Stimulated activated CD4-positive, alpha-beta T cell treated with anti-CD3 and anti-CD28 coated beads, Interleukin-2, amount 100 ng/mL, for 48 hours (primary cell): ENCODE data around the gene ACTN2.

Source experiments
- DNase-seq, 2 donors: peaks; one replicate each; pipeline ENCODE4 v3.0.0-alpha.2; 2020

Gene ACTN2

DNA sequence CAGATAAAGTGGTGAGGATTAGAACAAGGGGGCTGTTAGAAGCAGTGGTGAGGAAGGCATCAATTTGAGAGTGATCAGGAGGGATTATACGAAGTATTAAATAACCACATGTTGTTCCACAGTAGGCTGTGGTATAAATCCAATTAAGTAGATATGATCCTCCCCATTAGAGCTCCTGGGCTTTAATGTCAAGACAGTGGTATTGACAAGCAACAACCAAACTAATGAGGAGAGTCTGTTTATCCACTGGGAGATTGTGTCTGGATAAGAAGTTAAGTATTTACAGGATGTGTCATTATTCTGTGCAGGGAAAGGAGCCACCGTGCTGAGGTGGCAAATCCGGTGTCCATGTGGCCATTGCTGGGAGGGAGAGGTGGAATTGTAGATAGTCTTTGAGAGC lies 5.8 kb downstream of the ACTN2 start:
- DNase-seq = no peak

DNA sequence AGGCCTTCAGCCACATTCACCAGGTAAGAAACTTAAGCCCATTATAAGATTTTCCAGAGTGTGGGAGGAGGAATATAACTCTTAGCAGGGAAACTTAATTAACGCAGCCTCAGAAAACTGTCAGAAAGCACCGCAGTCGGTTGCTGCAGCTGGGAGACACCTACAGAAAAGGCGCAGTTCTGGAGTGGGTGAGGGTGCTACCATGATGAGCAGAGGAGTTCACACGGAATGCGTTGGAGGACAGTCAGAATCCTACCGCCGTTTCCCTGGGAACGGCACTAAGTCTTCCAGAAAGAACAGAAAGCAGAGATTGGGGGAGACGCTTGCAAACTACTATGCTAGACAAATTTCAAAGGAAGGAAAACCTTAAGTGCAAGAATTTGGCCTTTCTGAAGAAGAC lies 6.4 kb downstream of the ACTN2 start:
- no peak for DNase-seq

GRCh38 chr1:236699366-236699765 lies 13.1 kb downstream of the ACTN2 start:
- no peak for DNase-seq

GRCh38 chr1:236700903-236701302 lies 14.6 kb downstream of the ACTN2 start:
- no peak for DNase-seq

DNA sequence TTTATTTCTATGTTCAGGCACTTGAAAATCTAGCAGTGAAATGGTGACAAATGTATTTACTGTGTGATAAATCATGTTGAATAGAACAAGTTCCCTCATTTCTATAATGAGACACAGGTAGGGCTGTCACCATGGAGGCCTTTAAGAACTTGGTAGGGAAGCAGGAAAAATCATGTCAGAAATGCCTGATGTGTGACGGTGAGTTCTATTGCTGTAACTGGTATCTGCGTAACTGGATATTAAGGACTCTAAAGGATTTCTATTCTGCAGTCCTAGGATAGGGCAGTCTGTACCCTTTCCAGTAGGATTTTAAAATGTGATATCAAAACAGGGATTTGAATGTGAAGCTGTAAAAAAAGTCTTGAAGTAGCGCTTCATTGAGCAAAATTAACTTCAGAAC lies 15.5 kb downstream of the ACTN2 start:
- DNase-seq = no peak

GRCh38 chr1:236702791-236703394 lies 16.6 kb downstream of the ACTN2 start:
- DNase-seq = no peak

- DNase-seq = no peak
These were observed 19.5 kb downstream of the ACTN2 start for GRCh38 chr1:236705771-236706170.

GRCh38 chr1:236706183-236706582 lies 19.9 kb downstream of the ACTN2 start:
- no peak for DNase-seq

GRCh38 chr1:236710328-236710892 lies 24.1 kb downstream of the ACTN2 start:
- DNase-seq = no peak

- DNase-seq = no peak
These were observed 29.9 kb downstream of the ACTN2 start for GRCh38 chr1:236716160-236716559.

DNA sequence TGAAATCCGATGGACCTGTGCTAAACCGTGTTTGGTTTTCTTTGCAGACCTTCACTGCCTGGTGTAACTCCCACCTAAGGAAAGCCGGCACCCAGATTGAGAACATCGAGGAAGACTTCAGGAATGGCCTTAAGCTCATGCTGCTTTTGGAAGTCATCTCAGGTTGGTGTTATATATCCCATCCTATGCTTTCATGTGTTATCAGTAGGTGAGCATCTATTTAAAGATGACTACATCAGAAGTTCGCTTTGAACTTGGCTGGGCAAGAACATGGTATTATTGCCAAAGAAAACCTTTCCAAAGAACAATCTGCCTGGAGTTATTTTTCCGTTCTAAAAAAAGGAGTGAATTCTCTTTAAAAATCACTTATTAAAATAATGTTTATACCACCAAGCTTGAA lies 31.5 kb downstream of the ACTN2 start:
- no peak for DNase-seq

GRCh38 chr1:236718328-236718727 lies 32.0 kb downstream of the ACTN2 start:
- no peak for DNase-seq

GRCh38 chr1:236720206-236720605 lies 33.9 kb downstream of the ACTN2 start:
- no peak for DNase-seq

- no peak for DNase-seq
These were observed 34.3 kb downstream of the ACTN2 start for GRCh38 chr1:236720611-236721010.

DNA sequence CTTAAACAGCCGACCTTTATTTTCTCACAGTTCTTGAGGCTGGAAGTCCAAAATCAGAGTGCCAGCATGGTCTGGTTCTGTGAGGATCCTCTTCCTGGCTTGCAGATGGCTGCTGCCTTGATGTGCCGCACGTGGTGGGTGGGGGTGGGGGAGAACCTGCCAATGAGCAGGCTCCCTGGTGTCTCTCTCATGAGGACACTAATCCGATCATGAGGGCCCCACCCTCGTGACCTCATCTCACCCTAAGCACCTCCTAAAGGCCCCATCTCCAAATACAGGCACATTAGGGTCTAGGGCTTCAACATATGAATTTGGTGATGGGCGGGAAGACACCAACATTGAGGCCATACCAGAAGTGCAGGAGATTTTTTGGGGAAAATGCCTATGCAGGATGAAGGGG lies 37.8 kb downstream of the ACTN2 start:
- DNase-seq = no peak

- no peak for DNase-seq
These were observed 38.2 kb downstream of the ACTN2 start for GRCh38 chr1:236724506-236724905.

GRCh38 chr1:236725668-236726067 lies 39.4 kb downstream of the ACTN2 start:
- DNase-seq = no peak

DNA sequence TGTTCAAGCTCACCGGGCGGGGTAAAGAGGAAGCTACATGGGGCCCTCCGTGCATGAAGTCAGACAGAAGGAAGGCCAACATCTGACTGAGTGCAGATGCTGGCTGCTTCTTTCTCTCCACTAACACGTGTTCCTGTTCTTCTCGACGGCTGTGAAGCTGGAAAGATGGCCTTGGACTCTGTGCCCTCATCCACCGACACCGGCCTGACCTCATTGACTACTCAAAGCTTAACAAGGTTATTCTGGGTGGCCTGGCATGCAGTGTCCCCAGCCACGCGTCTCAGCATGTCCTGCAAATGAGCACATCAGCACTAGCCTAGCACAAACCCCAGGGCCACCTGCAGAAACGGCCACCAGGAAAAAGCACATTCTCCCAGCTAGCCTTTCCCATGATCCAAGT lies 41.2 kb downstream of the ACTN2 start:
- no peak for DNase-seq

- no peak for DNase-seq
These were observed 42.5 kb downstream of the ACTN2 start for GRCh38 chr1:236728752-236729151.

- DNase-seq = no peak
These were observed 47.4 kb downstream of the ACTN2 start for GRCh38 chr1:236733653-236734052.

DNA sequence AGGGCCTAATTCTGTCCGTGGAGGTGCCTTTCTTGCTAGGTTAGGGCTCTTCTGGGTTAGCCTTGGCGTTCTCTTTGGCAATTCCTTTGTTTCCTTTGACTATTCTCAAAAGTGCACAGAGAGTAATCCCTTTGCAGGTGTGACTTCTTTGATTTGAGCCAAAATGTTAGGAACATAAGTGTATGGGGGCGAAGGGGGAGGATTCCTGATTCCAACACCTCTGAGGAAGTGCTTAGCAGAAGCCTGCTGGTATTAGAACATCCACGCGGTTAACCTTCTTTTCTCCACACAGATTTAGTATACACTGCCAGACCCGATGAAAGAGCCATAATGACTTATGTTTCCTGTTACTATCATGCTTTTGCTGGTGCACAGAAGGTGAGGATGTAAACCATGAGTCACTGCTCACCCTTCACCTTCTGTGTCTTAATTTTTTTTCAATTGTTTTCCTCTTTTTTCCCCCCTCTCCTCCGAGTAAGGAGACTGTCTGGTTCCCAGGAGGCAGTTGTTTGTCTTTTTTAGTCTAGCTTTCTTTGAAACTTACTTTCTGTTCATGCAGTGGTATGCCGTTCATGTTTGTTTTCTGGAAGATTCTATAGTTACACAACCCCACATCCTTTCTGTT lies 48.0 kb downstream of the ACTN2 start:
- DNase-seq = no peak

GRCh38 chr1:236736761-236737160 lies 50.5 kb downstream of the ACTN2 start:
- DNase-seq = no peak

GRCh38 chr1:236741753-236742152 lies 55.5 kb downstream of the ACTN2 start:
- no peak for DNase-seq

DNA sequence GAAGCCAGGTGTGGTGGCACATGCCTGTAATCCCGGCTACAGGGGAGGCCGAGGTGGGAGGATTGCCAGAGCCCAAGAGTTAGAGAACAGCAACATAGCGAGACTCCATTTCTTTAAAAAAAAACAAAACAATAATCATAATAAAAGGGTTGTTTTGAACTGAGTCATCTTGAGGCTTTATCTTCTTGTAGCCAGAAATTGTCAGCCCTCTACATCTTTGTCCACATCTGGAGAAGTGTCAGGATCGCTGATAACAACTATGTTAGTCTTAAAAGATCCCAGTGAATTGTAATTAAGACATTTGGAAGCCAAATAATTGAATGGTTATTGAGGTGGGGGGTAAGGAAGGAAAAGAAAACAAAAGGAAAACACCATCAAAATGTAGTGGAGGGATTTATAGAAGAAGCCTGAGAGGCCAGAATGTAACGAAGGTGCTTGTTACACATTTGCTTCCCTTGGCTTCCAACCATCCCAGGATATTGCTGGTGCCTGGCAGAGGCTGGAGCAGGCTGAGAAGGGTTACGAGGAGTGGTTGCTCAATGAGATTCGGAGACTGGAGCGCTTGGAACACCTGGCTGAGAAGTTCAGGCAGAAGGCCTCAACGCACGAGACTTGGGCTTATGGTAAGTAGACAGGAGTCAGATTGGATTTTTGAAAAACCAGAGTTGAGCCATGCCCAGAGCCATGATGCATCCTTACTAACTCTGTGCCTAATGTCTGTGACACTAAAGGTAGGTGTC lies 56.3 kb downstream of the ACTN2 start:
- no peak for DNase-seq
